Liver (tissue), 9 donors: ENCODE measurements around the gene UBASH3B. TPM values are rescaled to one million over a fixed set of nuclear protein-coding genes. Genes with fewer than 3 reads are reported as not detected.

Source experiments
- DNase-seq: peaks from one replicate; pipeline ENCODE4 v3.0.0-alpha.2; 2017; ENCODE audit warnings: low spot score
- H3K27ac ChIP-seq, 2 donors: one replicate each; pipeline ENCODE4 v1.7.0; 2013; ENCODE audit warnings: inconsistent platforms in 2 of 2, low read length in 2 of 2, control low read depth in 1 of 2, low read depth in 1 of 2, mild to moderate bottlenecking in 1 of 2
- H3K27me3 ChIP-seq, 4 donors: one replicate each; pipeline versions ENCODE4 v1.6.1 to v1.7.0; 2013; ENCODE audit warnings: low read length in 3 of 4, inconsistent platforms in 1 of 4, mild to moderate bottlenecking in 1 of 4, moderate library complexity in 1 of 4; ENCODE audit not compliant: control insufficient read depth in 4 of 4, insufficient read depth in 4 of 4
- H3K36me3 ChIP-seq, 4 donors: one replicate each; pipeline versions ENCODE4 v1.6.1 to v1.7.0; 2013; ENCODE audit warnings: low read length in 3 of 4, mild to moderate bottlenecking in 3 of 4, low read depth in 1 of 4, moderate library complexity in 1 of 4; ENCODE audit not compliant: control insufficient read depth in 4 of 4, insufficient read depth in 3 of 4
- H3K4me1 ChIP-seq, 4 donors: one replicate each; pipeline versions ENCODE4 v1.6.1 to v1.7.0; 2013; ENCODE audit warnings: low read length in 3 of 4, mild to moderate bottlenecking in 3 of 4, moderate library complexity in 1 of 4; ENCODE audit not compliant: control insufficient read depth in 4 of 4, insufficient read depth in 4 of 4
- H3K4me3 ChIP-seq, 3 donors: one replicate each; pipeline versions ENCODE4 v1.6.1 to v1.7.0; 2013; ENCODE audit warnings: low read length in 3 of 3, control low read depth in 1 of 3, low read depth in 1 of 3, mild to moderate bottlenecking in 1 of 3
- H3K9ac ChIP-seq, 2 donors: one replicate each; pipeline ENCODE4 v1.7.0; 2013; ENCODE audit warnings: low read length in 2 of 2, mild to moderate bottlenecking in 2 of 2, moderate library complexity in 2 of 2, control low read depth in 1 of 2, low read depth in 1 of 2
- H3K9me3 ChIP-seq, 4 donors: one replicate each; pipeline versions ENCODE4 v1.6.1 to v1.7.0; 2013; ENCODE audit warnings: low read length in 3 of 4; ENCODE audit not compliant: control insufficient read depth in 4 of 4
- ATF3 ChIP-seq: IDR thresholded peaks from 2 replicates; pipeline ENCODE4 v1.6.1; 2016; ENCODE audit warnings: antibody characterized with exemption
- CTCF ChIP-seq: fragments of 150-350 bp; IDR thresholded peaks from 2 replicates; pipeline ENCODE4 v1.5.1; 2017; ENCODE audit warnings: improper control_type of control experiment, low read depth, low read length; ENCODE audit not compliant: missing input control
- EGR1 ChIP-seq, 2 donors: IDR thresholded peaks; 2 replicates each; pipeline ENCODE4 v1.6.1; 2016 to 2018; ENCODE audit warnings: antibody characterized with exemption in 2 of 2, low read depth in 2 of 2
- FOXA1 ChIP-seq: IDR thresholded peaks from 2 replicates; pipeline ENCODE4 v1.6.1; 2016; ENCODE audit warnings: antibody characterized with exemption
- FOXA2 ChIP-seq: IDR thresholded peaks from 2 replicates; pipeline ENCODE4 v1.6.1; 2016; ENCODE audit warnings: antibody characterized with exemption
- GABPA ChIP-seq, 2 donors: IDR thresholded peaks in 1 of 2; conservative IDR thresholded peaks in 1 of 2; 2 replicates each; pipeline ENCODE4 v1.6.1; 2016; ENCODE audit warnings: antibody characterized with exemption in 2 of 2, mild to moderate bottlenecking in 1 of 2, moderate library complexity in 1 of 2
- HNF4A ChIP-seq, 2 donors: conservative IDR thresholded peaks; 2 replicates each; pipeline ENCODE4 v1.6.1; 2016; ENCODE audit warnings: antibody characterized with exemption in 2 of 2, mild to moderate bottlenecking in 2 of 2
- HNF4G ChIP-seq: IDR thresholded peaks from 2 replicates; pipeline ENCODE4 v1.6.1; 2016; ENCODE audit warnings: antibody characterized with exemption
- MAX ChIP-seq: IDR thresholded peaks from 2 replicates; pipeline ENCODE4 v1.6.1; 2016; ENCODE audit warnings: antibody characterized with exemption
- NR2F2 ChIP-seq: IDR thresholded peaks from 2 replicates; pipeline ENCODE4 v1.6.1; 2016; ENCODE audit warnings: antibody characterized with exemption
- RAD21 ChIP-seq, 2 donors: IDR thresholded peaks; 2 replicates each; pipeline ENCODE4 v1.6.1; 2016; ENCODE audit warnings: antibody characterized with exemption in 2 of 2, mild to moderate bottlenecking in 2 of 2
- REST ChIP-seq: IDR thresholded peaks from 2 replicates; pipeline ENCODE4 v1.6.1; 2016; ENCODE audit warnings: antibody characterized with exemption, mild to moderate bottlenecking
- RXRA ChIP-seq, 2 donors: IDR thresholded peaks; 2 replicates each; pipeline ENCODE4 v1.6.1; 2017 to 2018; ENCODE audit warnings: antibody characterized with exemption in 2 of 2, mild to moderate bottlenecking in 1 of 2
- SP1 ChIP-seq: IDR thresholded peaks from 2 replicates; pipeline ENCODE4 v1.6.1; 2018; ENCODE audit warnings: antibody characterized with exemption, mild to moderate bottlenecking
- TAF1 ChIP-seq: conservative IDR thresholded peaks from 2 replicates; pipeline ENCODE4 v1.6.1; 2016; ENCODE audit warnings: antibody characterized with exemption, mild to moderate bottlenecking
- YY1 ChIP-seq: IDR thresholded peaks from 2 replicates; pipeline ENCODE4 v1.6.1; 2016; ENCODE audit warnings: antibody characterized with exemption, mild to moderate bottlenecking
- WGBS: extraction: QIAGEN DNeasy Blood & Tissue Kit; methylation state at CpG from one replicate; pipeline ENCODE4 v1.1.7; 2013; 5-methylcytosine and 5-hydroxymethylcytosine counted together
- polyA plus RNA-seq, 2 donors: library from polyadenylated mRNA; stranded (reverse) in 1 of 2; unstranded in 1 of 2; fragments of 200-250 nt in 1 of 2; fragments of >200 nt in 1 of 2; fragmentation: Nextera tagmentation in 1 of 2; extraction: Ambion mirVana in 1 of 2; gene quantifications; one replicate each; pipeline versions ENCODE4 v1.2.1 to v1.2.3, GENCODE V29; 2013 to 2015
- total RNA-seq, 2 donors: library from RNA; depleted of rRNA; stranded (reverse); fragments of >200 nt; gene quantifications; one replicate each; pipeline ENCODE4 v1.2.3, GENCODE V29; 2014
- donor health status: healthy.
- donor health status: healthy.
- donor health status: healthy.
- donor health status: healthy.
- donor health status: healthy.

Gene UBASH3B
- total and polyA plus RNA-seq, 4 donors, result 0.48 to 5.5 (median 2.5) TPM

GRCh38 chr11:122734848-122735496 is 79.5 kb downstream of the UBASH3B start:
- no peak for DNase-seq
- H3K27ac ChIP-seq, result peak overlapping the region in 1 of 2 donors; percentile 10

More at GRCh38 chr11:122734848-122735496, 79.5 kb downstream of the UBASH3B start:
- WGBS, result 33% methylated on average over 3 of the region's 3 CpGs
- Histone ChIP-seq H3K4me3 (no peak overlapping the region), H3K9ac (no peak overlapping the region), H3K4me1 (peaks cover 0 to 3% (median 1%) of the 10 kb centered on the region in 4 donors), H3K27me3 (peaks cover 0 to 4% (median 0%) of the 10 kb centered on the region in 4 donors), H3K9me3 (no peaks in the 10 kb centered on the region), H3K36me3 (no peaks in the 10 kb centered on the region)
- TF ChIP-seq RXRA (IDR thresholded peaks at IDR 0.05) (no peak), HNF4A (conservative IDR thresholded peaks at IDR 0.05) (no peak), RAD21 (IDR thresholded peaks at IDR 0.05) (no peak), YY1 (no peak), REST (no peak), FOXA1 (no peak), FOXA2 (no peak), CTCF (no peak), MAX (no peak), HNF4G (no peak), NR2F2 (no peak), SP1 (no peak), ATF3 (no peak), GABPA (IDR thresholded peaks at IDR 0.05 in 1 of 2, conservative IDR thresholded peaks at IDR 0.05 in 1 of 2) (no peak), EGR1 (IDR thresholded peaks at IDR 0.05; ENCODE audit: low read depth in 2 of 2) (no peak), TAF1 (no peak)
